GM18517 (cell line): ENCODE data around the gene MYH13.
"Not testable (repeated sequence)": the region's sequence is repeated elsewhere in the genome, so short reads cannot be mapped to it uniquely, and the experiment has no call there.

ENCODE experiments used
- ATAC-seq: cut with Tn5 transposase; IDR thresholded peaks from one replicate; pipeline ENCODE4 v1.9.1; 2021; ENCODE audit warnings: mild to moderate bottlenecking, moderate library complexity; ENCODE audit not compliant: unreplicated experiment

MYH13 gene

DNA sequence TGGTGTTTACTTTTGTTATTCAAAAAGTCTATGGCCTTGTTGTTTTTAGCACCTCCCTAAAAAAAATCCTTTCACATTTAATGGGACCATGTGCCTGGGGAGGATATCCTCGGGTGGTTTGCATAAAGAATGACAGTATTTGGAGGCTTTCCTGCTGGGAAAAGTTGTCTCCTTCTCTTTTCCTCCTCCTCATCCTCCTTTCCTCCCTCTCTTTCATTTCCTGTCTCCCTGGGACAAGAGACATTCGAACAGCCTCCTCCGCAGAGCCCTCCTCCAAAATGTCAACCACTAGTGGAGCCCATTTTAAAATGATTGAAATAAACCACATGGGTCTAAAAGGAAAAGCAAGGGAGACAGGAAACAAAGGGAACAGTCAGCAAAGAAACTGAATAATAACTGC, 67.4 kb downstream of the MYH13 start:
- no peak for ATAC-seq

DNA sequence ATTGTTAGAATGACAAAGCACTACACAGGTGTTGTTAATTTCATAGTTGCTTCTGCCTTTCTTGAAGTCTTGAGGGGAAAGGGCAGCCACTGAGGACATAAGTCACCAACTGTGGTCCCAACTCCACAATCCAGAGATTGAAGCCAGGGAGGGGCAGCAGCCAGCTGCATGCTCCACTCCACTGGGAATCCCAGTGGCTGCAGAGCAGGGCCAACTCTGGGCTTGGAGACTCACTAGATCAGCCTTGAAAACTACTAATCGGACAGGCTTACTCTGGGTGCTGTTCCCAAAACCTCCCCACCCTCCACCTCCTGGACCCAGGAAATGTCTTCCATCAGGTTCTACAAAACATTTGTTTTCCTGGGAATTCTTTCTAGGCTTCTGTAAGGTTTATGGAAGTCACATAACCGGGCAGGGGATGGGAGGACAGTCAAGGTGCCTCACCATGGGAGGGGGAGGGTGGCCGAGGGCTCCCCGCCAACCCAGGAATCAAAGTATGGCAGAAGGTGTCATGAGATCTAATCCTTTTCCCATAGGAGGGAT, 68.0 kb downstream of the MYH13 start:
- ATAC-seq = no peak

DNA sequence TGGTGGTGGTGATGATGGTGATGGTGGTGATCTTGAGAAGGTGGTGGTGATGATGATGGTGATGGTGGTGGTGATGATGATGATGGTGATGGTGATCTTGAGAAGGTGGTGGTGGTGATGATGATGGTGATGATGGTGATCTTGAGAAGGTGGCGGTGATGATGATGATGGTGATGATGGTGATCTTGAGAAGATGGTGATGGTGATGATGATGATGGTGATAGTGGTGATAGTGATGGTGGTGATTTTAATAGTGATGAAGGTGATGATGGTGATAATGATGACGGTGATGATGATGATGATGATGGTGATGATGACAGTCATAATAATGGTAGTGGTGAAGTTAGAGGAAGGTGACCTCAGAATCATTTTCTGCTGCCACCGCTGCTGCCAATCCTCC, 75.1 kb downstream of the MYH13 start:
- no peak for ATAC-seq

DNA sequence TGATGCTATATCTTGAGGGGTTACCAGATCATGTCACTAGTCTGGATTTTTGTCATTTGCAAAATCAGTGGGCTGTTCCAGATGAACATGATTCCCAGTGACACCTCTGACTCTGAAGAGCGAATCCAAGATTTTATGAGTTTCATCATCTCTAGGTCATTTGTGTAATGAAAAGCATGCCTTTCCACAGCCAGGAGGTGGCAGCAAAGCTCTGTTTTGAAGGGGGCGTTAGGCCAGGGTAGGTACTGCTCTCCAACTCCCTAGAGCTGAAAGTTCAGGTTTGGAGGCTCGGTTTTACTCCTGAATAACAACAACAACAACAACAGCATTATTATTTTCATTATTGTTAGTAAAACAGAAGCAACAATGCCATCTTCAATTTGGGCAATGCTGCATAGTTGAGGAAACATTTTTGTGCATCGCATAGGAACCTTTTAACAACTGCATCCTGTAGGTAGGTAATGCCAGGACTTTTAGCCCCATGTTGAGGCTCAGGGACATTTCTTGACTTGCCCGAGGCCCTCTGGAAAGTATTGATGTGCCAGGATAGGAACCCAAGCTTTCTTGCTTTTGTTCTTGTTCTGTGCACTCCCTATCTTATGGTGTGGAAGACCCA, 77.0 kb downstream of the MYH13 start:
- no peak for ATAC-seq

DNA sequence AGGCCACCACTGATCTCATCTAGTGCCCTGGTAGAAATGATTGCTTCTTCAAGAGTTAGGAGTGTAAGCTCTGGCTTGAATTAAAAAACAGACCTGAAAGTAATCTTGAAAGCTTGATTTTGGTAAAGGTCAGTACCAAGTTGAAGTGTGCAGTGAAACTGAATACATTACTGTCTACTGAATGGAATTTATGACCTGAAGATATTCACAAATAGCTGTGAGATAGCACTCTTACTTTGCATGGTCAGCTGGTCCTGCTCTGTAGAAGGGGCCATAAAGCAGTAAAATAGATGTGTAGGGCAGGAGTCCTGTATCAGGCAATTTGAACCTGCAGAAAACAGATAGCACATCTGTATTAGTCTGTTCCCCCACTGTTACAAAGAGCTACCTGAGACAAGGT, 78.6 kb downstream of the MYH13 start:
- ATAC-seq = peak; percentile 64

DNA sequence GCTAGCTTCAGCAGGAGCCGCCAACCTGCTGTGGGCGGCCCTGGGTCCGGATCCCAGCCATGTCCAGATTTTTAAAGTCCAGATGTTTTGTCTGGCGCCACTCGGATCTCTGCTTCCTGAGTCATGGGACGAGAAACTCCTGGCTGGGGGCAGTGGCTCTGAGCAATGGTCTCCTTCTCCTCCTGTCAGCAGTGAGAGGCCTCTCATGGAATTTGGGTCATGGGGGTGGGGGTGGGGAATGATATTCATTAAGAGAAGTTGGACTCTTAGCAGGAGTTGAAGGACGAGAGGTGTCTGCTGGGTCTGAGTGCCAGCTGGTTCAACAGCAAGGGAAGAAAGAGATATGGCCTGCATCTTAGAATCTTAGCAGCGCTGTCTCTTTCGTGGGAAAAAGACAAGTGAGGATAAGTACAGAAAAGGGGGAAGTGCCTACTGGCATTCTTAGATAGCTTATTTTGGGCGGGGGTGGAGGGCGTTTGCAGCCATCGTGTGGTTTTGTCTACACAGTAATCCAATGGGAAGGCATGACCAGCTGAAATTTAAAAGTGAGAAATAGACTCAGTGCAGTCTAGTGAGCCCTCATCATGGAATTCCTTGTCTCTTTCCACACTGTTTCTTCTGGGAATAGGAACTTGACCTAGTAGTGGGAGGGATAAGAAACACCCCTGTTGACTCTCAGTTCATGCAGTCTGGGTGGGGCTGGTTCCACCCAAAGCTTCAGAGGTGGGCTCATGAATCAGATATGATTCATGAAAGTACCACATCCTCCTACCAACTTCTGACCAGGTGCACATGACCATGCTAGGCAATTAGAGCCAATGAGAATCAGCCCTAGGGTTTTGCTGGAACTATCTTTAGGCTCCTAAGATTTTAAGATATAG, 80.5 kb downstream of the MYH13 start:
- ATAC-seq = peak; percentile 77

DNA sequence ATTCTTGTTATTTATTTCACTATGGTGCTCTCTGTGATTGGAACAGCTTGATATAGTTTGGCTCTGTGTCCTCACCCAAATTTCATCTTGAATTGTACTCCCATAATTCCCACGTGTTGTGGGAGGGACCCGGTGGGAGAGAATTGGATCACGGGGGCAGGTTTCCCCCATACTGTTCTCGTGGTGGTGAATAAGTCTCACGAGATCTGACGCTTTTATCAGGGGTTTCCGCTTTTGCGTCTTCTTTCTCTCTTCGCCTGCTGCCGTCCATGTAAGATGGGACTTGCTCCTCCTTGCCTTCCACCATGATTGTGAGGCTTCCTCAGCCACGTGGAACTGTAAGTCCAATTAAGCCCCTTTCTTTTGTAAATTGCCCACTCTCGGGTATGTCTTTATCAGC, 81.2 kb downstream of the MYH13 start:
- not testable (repeated sequence) for ATAC-seq

DNA sequence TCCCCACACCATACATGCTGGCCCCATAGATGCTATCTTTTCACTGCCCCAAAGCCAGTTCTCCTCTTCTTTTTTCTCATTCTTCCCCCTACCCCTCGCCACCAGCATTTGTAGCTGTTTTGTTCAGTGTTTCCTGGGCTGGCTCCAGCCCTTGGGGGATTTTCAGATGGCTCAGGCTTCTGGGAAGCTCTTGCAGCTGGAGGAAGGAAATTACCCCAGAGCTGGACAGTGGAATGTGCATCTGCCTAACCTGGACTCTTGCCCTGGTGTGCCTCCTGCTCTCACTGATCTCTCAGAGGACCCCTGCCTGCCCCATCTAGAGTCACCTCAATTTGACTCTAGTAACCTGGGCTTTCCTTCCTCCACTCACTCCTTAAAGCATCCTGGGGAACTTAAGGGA, 82.8 kb downstream of the MYH13 start:
- no peak for ATAC-seq

DNA sequence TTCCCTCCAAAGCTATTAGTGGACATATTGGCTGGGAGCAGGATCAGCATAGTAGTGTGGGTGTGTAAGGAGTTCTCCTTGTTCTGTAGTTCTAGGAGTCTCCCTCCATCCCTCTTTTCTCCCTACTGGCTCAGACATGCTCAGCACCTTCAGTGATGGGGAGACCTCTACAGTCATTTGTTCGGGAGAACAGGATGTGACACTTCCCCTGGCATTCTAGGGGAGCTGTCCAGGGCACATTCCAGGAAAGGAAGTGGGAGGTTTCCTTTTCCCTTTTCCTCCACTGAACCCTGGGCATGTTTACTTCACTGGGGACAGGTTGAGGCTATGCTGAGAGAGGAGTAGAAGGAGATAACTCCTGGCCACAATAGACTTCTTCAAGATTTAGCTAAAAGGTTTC, 86.5 kb downstream of the MYH13 start:
- no peak for ATAC-seq

DNA sequence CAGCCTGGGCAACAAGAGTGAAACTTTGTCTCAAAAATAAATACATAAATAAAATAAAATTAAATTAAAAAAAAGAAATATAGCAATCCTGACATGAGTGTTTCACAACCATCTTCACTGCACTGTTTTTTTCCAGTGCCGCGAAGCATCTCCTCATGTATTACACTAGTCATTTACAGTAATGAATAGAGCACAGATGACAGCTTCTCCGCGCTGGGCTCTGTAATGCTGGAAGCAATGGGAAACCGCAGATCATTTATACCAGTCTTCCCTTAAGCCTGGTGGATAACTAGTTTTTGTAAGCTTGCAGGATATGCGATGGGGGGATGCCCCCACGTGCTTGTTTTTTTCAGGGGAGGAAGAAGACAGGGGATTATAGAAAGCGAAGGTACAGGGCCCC, 86.9 kb downstream of the MYH13 start:
- ATAC-seq = no peak

DNA sequence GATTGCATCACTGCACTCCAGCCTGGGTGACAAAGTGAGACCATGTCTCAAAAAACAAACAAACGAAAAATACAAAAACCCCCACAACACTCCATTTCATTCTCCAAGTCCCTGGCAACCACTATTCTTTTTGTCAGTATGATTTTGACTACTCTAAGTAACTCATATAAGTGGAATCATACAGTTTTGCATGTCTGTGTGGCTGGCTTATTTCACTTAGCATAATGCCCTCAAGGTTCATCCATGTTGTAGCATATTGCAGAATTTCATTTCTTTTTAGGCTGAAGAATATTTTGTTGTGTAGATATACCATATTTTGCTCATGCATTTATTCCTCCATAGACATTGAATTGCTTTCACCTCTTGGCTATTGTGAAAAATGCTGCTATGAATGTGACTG, 92.7 kb downstream of the MYH13 start:
- ATAC-seq = no peak

DNA sequence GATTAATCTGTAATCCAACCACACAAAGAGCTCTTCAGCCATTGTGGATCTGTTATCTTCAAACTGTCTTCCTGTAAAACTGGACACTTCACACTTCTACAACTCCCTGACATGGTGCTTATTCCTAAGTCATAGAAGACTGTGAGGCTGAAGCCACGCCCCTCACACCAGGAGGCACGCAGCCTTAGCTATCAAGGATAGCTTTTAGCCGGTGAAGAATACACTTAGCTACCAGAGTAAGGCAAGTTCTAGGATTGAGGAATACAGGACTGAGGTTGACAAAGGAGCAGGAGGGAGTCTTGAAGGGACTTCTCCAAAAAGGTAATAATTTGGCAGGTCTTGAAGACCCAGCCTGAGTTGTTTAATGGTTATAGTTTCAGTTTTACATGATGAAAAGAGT, 94.6 kb downstream of the MYH13 start:
- no peak for ATAC-seq

DNA sequence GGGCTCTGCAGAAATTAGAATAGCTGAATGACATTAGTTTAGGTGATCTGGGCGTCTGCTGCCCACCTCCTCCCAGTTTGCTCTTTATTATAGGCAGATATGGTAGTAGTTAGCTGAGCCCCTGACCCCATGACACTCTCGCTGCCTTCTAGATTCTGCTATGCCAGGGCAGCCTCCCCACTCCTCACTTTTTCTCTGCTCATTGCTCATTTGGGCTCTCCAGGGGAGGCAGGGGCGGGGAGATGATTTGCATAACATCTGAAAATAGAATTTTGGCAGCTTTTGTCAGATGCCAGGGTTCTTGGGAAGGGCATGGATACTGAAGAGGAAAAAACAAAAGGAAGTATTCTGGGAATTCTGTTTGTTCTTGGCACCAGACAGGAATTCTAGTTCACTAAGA, 96.4 kb downstream of the MYH13 start:
- no peak for ATAC-seq

DNA sequence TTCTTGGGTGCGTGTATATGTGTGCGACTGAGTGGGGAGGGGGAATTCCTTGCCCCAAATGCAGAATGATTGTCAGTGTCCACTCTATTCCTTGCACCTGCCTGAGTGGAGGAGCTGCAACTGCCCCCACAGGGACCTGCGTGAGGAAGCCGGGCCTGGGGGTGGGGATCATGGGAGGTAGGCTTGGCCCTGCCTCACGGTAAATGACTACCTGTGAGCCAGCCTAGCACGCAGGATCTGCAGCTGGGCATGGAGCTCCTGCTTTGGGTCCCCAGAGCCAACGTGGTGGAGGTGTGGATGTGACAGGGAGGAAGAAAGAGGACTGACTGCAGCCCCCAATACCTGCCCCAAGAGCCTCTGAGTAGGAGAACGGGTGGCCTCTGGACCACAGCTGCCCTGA, 97.4 kb downstream of the MYH13 start:
- no peak for ATAC-seq

DNA sequence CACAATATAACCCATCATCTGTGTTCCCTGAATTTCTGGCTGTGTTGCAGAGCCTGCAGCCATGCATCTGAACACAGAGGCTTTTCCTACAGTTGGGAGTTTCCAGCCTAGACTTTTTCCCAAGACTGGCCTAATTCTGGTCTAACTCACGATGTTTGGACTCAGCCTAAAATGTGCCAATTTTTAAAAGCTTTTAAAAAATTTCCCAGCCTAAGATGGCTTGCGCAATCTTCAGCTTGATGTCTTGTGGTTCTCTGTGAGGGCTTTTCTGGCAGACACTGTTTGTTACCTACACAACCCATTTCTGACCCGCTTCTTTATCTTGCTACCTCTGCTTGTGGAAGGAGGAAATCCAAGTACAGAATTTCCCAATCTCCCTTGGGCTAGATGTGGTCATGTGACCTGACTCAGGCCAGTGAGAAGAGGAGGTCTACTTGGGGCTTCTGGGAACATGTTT, 101.7 kb downstream of the MYH13 start:
- ATAC-seq = no peak

DNA sequence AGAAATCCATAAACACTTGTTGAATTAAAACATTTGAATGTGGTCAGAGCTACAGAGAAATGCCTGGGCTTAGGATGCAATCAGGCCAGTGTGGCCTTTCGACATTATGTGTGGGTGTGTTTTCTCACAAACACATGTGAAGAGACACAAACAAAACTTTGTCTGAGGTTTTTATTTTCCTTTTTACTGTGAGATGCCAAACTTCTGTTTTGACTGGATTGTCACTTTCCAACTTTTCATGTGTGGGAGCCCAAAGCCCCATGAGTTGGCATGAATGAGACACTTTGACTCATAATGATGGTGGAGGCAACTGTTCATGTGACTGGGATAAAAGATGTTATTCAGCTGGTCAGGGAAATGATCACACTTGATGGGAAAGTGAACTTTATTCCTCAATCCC, 102.5 kb downstream of the MYH13 start:
- ATAC-seq = no peak

DNA sequence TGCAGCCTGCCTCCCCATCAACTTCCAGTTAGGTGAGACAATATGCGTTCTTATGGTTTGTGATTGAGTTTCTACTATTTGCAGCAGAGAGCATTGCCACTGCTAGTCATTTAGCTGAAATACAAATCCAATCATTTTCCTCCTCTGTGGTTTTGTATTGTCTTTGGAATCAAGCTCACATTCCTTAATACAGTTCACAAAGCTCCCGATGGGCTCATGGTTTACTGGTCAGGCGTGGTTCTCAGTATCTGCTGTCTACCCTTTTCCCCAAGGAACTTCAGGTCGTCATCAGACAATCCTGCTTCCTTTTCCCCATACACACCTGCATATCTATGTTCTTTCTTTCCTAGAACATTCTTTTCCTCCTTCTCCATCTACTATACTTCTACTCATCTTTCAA, 104.8 kb downstream of the MYH13 start:
- ATAC-seq = no peak

DNA sequence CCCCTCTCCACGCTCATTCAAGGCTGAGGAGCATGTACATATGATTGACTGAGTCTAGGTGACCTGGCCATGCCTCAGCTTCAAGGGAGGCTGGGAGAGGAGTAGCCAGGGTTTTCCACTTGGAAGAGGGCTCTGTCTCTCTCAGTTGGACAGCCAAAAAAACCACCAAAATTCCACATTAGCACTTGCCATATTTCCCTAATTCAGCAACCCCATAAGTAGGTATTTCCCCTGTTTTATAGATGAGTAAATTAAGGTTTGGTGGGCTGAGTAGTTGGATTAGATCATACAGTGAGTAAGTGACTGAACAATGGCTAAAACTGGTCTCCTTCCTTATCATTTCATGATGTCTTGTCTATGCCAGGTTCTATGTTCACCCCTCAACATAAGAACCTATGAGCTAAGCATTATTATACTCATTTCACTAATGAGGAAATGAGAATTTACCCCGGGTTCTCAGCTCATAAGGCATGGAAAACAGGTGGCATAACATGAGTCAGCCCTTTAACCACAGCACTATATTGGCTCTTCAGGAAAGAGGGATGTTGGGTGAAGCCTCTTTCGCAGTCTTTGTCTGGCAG, 106.4 kb downstream of the MYH13 start:
- no peak for ATAC-seq

DNA sequence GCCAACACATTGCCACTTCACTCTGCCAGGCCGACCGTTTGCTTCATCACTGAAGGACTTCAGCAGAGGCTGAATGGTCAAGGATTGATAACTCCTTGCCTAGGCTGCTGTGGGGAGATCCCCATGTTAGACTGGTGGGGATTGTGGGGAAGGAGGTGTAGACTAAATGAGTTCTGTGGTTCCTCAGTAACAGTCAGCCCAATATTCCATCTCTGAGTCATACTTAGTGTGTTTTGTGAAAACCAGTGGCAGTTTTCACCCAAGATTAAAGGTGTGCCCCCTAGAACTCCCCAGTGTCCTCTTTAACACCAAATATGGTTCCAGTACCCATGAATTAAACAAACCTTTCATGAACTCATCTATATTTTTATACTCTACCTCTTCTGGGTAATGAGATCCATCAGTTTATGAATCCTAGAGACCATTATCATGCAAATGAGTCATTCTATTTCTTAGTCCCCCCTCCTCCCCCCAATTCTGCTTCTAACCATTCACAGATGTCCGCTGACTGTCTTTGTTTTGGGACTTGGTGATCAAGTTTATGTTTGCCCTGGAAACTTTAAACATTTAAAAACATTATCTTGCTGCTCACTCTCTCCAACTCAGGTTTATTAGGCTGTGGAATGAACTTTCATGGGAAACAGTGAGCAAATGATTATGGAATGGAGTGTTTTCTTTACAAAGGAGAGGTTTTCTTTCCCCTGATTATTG, 107.6 kb downstream of the MYH13 start:
- ATAC-seq = no peak

DNA sequence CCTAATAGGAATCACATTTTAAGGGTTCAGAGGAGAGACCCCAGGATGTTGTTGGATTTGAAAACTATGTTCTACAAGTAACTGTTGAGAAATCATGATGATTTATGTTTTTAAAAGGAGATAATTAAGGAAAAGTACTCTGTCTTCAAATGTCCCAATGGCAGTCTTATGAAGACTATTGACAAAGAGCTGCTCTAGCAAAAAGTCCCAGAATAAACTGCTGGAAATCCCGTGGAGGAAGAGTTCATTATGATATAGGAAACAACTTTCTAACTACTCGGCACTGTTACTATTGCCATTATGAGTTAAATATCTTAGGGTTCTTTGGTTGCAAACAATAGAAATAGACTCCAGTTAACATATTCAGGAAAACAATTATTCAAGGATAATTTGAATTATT, 108.8 kb downstream of the MYH13 start:
- no peak for ATAC-seq

DNA sequence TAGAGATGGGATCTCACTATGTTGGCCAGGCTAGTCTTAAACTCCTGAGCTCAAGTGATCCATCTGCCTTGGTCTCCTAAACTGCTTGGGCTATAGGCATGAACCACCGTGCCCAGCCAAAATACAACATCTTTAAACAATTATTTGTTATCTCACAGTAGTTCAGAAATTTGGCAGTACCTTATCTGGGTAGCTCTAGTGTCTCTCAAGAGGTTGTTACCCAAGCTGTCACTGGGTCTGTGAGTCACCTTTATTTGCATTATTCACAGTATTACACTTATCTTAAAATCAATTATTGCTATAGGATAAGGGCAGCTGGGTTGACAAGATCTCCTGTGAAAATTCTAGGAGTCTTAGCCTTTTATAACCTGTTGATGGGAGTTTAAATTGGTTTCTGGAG, 110.4 kb downstream of the MYH13 start:
- no peak for ATAC-seq
